Subcutaneous adipose tissue (tissue), 4 donors: ENCODE measurements around the gene THAP6. TPM values are rescaled to one million over a fixed set of nuclear protein-coding genes. Genes with fewer than 3 reads are reported as not detected.

Experiments used
- total RNA-seq, 4 donors: library from RNA; depleted of rRNA; stranded (reverse); fragments of >200 nt; gene quantifications; one replicate each; pipeline ENCODE4 v1.1.0, GENCODE V29; 2016
- TF ChIP-seq, protein P1 (sequence below): fragments of 450-650 bp; IDR thresholded peaks from one replicate; pipeline ENCODE4 v1.5.1; 2016; ENCODE audit warnings: low read depth, mild to moderate bottlenecking, control low read depth, antibody characterized with exemption, moderate library complexity

The THAP6 gene
- total RNA-seq, 4 donors from 2014 or later: 25.3 to 33.3 (median 29.1) TPM

DNA sequence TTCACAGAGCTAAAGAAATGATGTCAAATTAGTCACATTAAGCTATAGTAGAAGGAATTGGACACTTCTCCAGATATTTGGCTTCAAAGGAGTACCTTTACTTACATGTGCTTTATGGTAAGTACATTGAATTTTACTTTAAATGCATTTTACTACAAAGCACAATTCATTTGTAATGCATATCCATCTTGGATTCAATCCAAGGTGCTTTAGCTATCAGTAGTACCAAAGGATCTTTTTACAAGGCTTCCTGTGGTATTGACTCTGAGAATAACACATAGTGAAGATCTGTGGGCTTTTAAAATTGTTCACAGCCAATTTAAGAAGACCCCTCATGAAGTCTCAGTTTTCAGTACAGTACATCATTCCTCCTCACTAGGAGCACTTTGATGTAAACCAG lies 13.2 kb downstream of the THAP6 start:
- TF ChIP-seq, protein P1, sequence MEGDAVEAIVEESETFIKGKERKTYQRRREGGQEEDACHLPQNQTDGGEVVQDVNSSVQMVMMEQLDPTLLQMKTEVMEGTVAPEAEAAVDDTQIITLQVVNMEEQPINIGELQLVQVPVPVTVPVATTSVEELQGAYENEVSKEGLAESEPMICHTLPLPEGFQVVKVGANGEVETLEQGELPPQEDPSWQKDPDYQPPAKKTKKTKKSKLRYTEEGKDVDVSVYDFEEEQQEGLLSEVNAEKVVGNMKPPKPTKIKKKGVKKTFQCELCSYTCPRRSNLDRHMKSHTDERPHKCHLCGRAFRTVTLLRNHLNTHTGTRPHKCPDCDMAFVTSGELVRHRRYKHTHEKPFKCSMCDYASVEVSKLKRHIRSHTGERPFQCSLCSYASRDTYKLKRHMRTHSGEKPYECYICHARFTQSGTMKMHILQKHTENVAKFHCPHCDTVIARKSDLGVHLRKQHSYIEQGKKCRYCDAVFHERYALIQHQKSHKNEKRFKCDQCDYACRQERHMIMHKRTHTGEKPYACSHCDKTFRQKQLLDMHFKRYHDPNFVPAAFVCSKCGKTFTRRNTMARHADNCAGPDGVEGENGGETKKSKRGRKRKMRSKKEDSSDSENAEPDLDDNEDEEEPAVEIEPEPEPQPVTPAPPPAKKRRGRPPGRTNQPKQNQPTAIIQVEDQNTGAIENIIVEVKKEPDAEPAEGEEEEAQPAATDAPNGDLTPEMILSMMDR: no peak

DNA sequence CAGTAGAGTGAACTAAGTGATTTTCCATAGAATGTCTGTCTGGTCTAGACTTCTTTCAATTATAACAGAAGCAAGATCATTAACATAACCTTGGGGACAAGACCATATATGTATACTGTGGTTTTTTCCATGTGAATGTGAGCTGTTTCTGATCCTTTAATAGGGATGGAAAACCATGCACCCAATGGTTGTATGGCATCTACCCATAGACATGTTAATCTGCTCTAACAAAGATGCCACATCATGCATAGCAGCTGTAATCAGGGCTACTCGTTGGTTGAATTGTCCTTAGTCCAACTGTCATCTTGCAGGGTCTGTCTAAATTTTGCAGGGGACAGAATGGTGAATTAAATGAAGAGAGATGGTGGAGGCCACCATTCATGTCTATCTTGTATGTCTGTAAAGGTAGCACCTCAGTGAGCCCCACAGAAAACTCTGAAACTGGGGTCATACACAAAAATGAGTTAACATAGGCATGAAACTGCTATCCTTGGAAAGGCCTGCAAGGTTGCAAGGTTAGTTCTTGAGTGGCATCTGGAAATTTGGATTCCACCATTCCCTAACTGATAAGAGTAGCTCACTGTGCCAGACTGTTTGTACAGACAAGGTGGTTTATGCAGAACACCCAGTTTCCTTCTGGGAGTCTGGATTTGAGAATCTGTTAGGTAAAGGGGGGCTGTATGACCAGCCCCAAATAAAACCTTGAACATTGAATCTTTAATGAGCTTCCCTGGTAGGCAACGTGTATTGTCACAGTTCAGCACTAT lies 16.5 kb downstream of the THAP6 start:
- TF ChIP-seq, protein P1: no peak

DNA sequence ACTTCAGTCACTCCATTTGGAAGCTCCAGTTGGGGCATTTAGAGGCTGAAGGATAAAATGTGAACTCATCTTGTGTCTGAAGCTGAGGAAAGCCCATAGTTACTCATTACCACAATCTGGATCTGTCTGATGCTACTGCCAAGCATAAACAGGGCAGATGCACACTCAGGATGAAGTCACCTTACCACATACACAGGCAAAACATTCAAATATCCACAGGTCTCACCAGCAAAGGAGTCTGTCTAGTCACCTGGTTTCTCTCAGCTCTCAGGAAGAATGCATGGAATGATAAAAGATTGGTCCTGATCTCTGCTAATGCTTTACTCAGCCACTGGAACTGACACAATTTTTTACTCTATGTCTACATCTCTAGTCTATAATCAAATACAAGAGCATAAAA lies 28.6 kb downstream of the THAP6 start:
- TF ChIP-seq, protein P1: no peak

DNA sequence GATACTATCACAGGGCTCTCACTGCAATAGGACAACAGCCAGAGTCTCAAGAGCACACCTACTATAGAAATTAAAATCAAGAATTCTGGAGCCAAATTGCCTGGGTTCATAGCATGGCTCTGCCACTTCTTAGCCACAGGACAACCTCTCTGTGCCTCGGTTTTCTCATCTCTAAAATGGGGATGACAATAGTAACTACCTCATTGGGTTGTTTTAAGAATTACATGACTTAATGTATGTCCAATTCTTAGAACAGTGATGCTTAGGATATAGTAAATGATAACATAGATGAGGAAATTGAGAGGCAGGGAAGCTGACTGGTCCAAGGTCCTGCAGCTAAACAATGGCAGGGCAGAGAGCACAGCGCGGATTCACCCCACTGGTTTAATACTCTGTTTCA lies 30.6 kb downstream of the THAP6 start:
- TF ChIP-seq, protein P1: no peak

DNA sequence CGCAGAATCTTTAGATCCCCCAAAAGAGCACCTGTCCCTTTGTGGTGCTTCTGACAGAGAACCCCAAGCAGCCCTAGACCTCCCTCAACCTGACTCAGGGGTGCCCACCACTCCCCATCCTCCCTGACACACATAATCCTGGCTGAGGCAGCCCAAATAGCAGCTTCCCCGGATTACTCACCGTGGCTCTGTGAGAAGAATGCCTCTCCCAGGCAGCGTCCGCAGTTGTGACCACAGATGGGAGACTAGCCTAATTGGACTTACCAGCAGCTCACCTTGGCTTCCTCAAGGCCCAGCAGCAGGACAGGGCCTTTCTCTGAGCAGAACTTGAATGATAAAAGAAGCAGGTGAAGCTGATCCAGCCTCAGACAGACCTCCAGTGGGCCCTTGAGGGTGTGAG lies 31.3 kb downstream of the THAP6 start:
- TF ChIP-seq, protein P1: no peak

DNA sequence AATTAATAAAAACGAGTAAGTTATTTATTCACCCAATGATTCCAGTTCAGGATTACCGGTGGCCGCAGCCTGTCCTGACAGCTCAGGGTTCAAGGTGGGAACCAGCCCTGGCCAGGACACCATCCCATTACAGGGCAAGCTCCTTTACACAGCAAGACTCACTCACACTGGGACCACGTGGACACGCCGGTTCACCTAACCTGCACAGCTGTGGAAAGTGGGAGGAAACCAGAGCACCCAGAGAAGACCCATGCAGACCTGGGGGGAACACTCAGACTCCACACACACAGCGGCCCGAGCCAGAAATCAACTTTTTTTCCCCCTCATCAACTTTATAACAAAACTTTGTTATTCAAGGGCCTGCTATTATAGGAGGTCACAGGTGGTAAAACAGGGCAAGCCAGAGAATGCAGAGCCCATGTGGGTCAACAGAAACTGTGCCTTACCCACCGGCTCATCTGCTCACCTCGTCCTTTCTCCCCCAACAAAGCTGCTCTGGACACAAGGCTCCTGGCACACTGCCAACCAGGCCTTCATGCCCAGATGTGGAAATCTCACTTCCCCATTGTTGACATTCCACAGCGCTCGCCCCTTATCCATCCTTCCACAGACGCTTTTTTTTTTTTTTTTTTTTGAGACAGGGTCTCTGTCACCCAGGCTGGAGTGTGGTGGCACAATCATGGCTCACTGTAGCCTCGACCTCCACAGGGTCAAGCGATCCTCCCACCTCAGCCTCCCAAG lies 33.5 kb downstream of the THAP6 start:
- TF ChIP-seq, protein P1: no peak

DNA sequence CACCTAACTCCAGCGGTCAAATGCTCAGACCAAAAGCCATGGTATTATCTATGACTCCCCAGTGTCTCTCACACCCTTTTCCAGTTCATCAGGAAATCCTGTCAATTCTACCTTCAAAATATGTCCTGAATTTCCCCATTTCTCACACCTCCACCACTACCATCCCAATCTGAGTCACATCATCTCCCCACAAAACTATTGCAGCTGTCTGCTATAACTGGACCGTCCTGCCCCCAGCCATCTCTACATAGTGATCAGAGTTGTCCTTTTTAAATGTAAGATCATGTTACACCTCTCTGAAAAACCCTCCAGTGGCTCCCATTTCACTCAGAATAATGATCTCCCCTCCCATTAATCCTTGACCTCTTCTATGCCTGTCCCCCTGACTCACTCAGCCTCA lies 34.7 kb downstream of the THAP6 start:
- TF ChIP-seq, protein P1: no peak
